Measurements from ENCODE around the gene CCT8. TPM values are rescaled to one million over a fixed set of nuclear protein-coding genes. Genes with fewer than 3 reads are reported as not detected.

Gene CCT8
- total and polyA plus RNA-seq, 9 of the 15 experiments (the other 6 are each of a cell fraction or from before 2014, with no cell fraction given): 451 to 1,153 (median 677) TPM

- TF ChIP-seq RAD21 (CRISPR knock-in tag; conservative IDR thresholded peaks at IDR 0.05 in 1 of 2, IDR thresholded peaks at IDR 0.05 in 1 of 2) (0 out of 4 replicates have a peak, but pooled peaks of 1 of the 2 experiments have one; percentile 5), HMGN3 (IDR thresholded peaks at IDR 0.05; ENCODE audit: borderline replicate concordance, extremely low read depth, insufficient read length, low read depth, low read length) (no peak), WHSC1 (IDR thresholded peaks at IDR 0.05; ENCODE audit: low read length) (no peak), ESRRA (IDR thresholded peaks at IDR 0.05; ENCODE audit: borderline replicate concordance, low read depth) (peak; percentile 86), E2F6 (IDR thresholded peaks at IDR 0.05; ENCODE audit: borderline replicate concordance in 1 of 2, extremely low read depth in 1 of 2, insufficient read depth in 1 of 2, insufficient read length in 1 of 2, low read depth in 1 of 2, low read length in 1 of 2, poor library complexity in 1 of 2, severe bottlenecking in 1 of 2) (peak; percentile 46 to 66), NFXL1 (CRISPR knock-in tag; IDR thresholded peaks at IDR 0.05) (no peak), PTBP1 (IDR thresholded peaks at IDR 0.05; ENCODE audit: low read depth, low read length) (peak; percentile 72; the same call in 1 of the 2 replicates), ZNF75A (CRISPR knock-in tag; IDR thresholded peaks at IDR 0.05) (no peak), RFX1 (IDR thresholded peaks at IDR 0.05) (no peak; the same call in 1 of the 2 replicates), ZNF274 (IDR thresholded peaks at IDR 0.05; ENCODE audit: borderline replicate concordance, low read depth, low read length) (no peak), MLLT1 (IDR thresholded peaks at IDR 0.05) (peak in 1 of 2 experiments; percentile 90; a peak in 2 of 4 replicates), RNF2 (IDR thresholded peaks at IDR 0.05) (peak; percentile 74), ZNF184 (CRISPR knock-in tag; IDR thresholded peaks at IDR 0.05) (no peak), EHMT2 (IDR thresholded peaks at IDR 0.05) (no peak), RREB1 (CRISPR knock-in tag; IDR thresholded peaks at IDR 0.05) (no peak), ZNF717 (CRISPR knock-in tag; IDR thresholded peaks at IDR 0.05) (0 out of 2 replicates have a peak, but pooled peaks have one; percentile 39)
- TF ChIP-seq, protein P1, sequence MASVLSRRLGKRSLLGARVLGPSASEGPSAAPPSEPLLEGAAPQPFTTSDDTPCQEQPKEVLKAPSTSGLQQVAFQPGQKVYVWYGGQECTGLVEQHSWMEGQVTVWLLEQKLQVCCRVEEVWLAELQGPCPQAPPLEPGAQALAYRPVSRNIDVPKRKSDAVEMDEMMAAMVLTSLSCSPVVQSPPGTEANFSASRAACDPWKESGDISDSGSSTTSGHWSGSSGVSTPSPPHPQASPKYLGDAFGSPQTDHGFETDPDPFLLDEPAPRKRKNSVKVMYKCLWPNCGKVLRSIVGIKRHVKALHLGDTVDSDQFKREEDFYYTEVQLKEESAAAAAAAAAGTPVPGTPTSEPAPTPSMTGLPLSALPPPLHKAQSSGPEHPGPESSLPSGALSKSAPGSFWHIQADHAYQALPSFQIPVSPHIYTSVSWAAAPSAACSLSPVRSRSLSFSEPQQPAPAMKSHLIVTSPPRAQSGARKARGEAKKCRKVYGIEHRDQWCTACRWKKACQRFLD (CRISPR knock-in tag; IDR thresholded peaks at IDR 0.05): peak; percentile 76
These were observed 48.7 kb downstream of the CCT8 start, which contains the start of gene USP16 (continued) for GRCh38 chr21:29024474-29025327.

Measured in K562 (cell line).